ENCODE data around the gene DHRS13. TPM values are rescaled to one million over a fixed set of nuclear protein-coding genes. Genes with fewer than 3 reads are reported as not detected.
"Not testable (repeated sequence)": the region's sequence is repeated elsewhere in the genome, so short reads cannot be mapped to it uniquely, and the experiment has no call there.

DHRS13 gene
- total RNA-seq, 8 experiments from 2014 or later, result 2.2 to 14.4 (median 11.1) TPM

- Histone ChIP-seq H3K27ac (no peak overlapping the region), H3K4me1 (replicated peaks in 1 of 2) (no peaks in the 10 kb centered on the region), H3K4me3 (no peak overlapping the region)
- in situ Hi-C loops (cut with MboI; ENCODE audit: low pct_unique_long_range_greater_than_20kb in 2 of 9, low sequenced_read_pairs in 9 of 9, unreplicated experiment in 9 of 9), result no loop called here
- WGBS, 10 experiments, result 88 to 100% (median 100%) methylated on average over 1 to 3 of the region's 4 CpGs; no CpG with 5 or more reads in 4 of the 10 experiments
- no peak for ATAC-seq (replicated peaks in 6 of 8)
Observed at GRCh38 chr17:28885363-28885762, 17.5 kb downstream of the DHRS13 start.

- no peak overlapping the region for H3K27ac ChIP-seq
- no peak overlapping the region for H3K4me3 ChIP-seq
- H3K4me1 ChIP-seq (replicated peaks in 1 of 2), result no peaks in the 10 kb centered on the region
- in situ Hi-C loops (cut with MboI; ENCODE audit: low pct_unique_long_range_greater_than_20kb in 2 of 9, low sequenced_read_pairs in 9 of 9, unreplicated experiment in 9 of 9), result no loop called here
- WGBS, 10 experiments, result 67 to 100% (median 94%) methylated on average over 2 to 12 of the region's 27 CpGs; no CpG with 5 or more reads in 2 of the 10 experiments
- ATAC-seq (replicated peaks in 6 of 8), result no peak
Observed at GRCh38 chr17:28883967-28884702, 18.7 kb downstream of the DHRS13 start.

- H3K4me1 ChIP-seq (replicated peaks in 1 of 2), result no peaks in the 10 kb centered on the region
- no peak overlapping the region for H3K27ac ChIP-seq
- 78 to 100% (median 95%) methylated on average over 1 to 7 of the region's 18 CpGs; no CpG with 5 or more reads in 4 of the 10 experiments for WGBS, 10 experiments
- in situ Hi-C loops (cut with MboI; ENCODE audit: low pct_unique_long_range_greater_than_20kb in 2 of 9, low sequenced_read_pairs in 9 of 9, unreplicated experiment in 9 of 9), result no loop called here
- no peak overlapping the region for H3K4me3 ChIP-seq
- no peak for ATAC-seq (replicated peaks in 6 of 8)
Observed at GRCh38 chr17:28882154-28882895, 20.6 kb downstream of the DHRS13 start.

GRCh38 chr17:28881533-28882056 is 21.3 kb downstream of the DHRS13 start:
- ATAC-seq (replicated peaks in 6 of 8), result no peak
- Histone ChIP-seq H3K4me1 (replicated peaks in 1 of 2) (no peaks in the 10 kb centered on the region), H3K27ac (no peak overlapping the region), H3K4me3 (no peak overlapping the region)
- in situ Hi-C loops (cut with MboI; ENCODE audit: low pct_unique_long_range_greater_than_20kb in 2 of 9, low sequenced_read_pairs in 9 of 9, unreplicated experiment in 9 of 9), result no loop called here
- 80 to 100% (median 96%) methylated on average over 1 to 10 of the region's 17 CpGs; no CpG with 5 or more reads in 4 of the 10 experiments for WGBS, 10 experiments

GRCh38 chr17:28880572-28880945 is 22.3 kb downstream of the DHRS13 start:
- 82 to 100% (median 98%) methylated on average over 1 to 6 of the region's 10 CpGs; no CpG with 5 or more reads in 6 of the 10 experiments for WGBS, 10 experiments
- Histone ChIP-seq H3K4me3 (no peak overlapping the region), H3K27ac (no peak overlapping the region), H3K4me1 (replicated peaks in 1 of 2) (no peaks in the 10 kb centered on the region)
- ATAC-seq (replicated peaks in 6 of 8), result no peak
- in situ Hi-C loops (cut with MboI; ENCODE audit: low pct_unique_long_range_greater_than_20kb in 2 of 9, low sequenced_read_pairs in 9 of 9, unreplicated experiment in 9 of 9), result no loop called here

- Histone ChIP-seq H3K4me1 (replicated peaks in 1 of 2) (no peaks in the 10 kb centered on the region), H3K4me3 (no peak overlapping the region), H3K27ac (no peak overlapping the region)
- WGBS, 10 experiments, result 67 to 100% (median 78%) methylated on average over 1 to 8 of the region's 9 CpGs; no CpG with 5 or more reads in 3 of the 10 experiments
- ATAC-seq (replicated peaks in 6 of 8), result no peak
- in situ Hi-C loops (cut with MboI; ENCODE audit: low pct_unique_long_range_greater_than_20kb in 2 of 9, low sequenced_read_pairs in 9 of 9, unreplicated experiment in 9 of 9), result no loop called here
Observed at GRCh38 chr17:28879886-28880571, 22.9 kb downstream of the DHRS13 start.

GRCh38 chr17:28878981-28879380 is 23.9 kb downstream of the DHRS13 start:
- Histone ChIP-seq H3K27ac (no peak overlapping the region), H3K4me3 (no peak overlapping the region), H3K4me1 (replicated peaks in 1 of 2) (peaks cover 3 to 5% of the 10 kb centered on the region in 2 donors)
- in situ Hi-C loops (cut with MboI; ENCODE audit: low pct_unique_long_range_greater_than_20kb in 2 of 9, low sequenced_read_pairs in 9 of 9, unreplicated experiment in 9 of 9), result no loop called here
- peak in 4 of 8 experiments; percentile 17 to 56 (median 42) for ATAC-seq (replicated peaks in 6 of 8)
- 80 to 100% (median 95%) methylated on average over 1 to 3 of the region's 4 CpGs; no CpG with 5 or more reads in 7 of the 10 experiments for WGBS, 10 experiments

- in situ Hi-C loops (cut with MboI; ENCODE audit: low pct_unique_long_range_greater_than_20kb in 2 of 9, low sequenced_read_pairs in 9 of 9, unreplicated experiment in 9 of 9), result no loop called here
- no peak for ATAC-seq (replicated peaks in 6 of 8)
- no peak overlapping the region for H3K4me3 ChIP-seq
- peaks cover 3 to 6% of the 10 kb centered on the region in 2 donors for H3K4me1 ChIP-seq (replicated peaks in 1 of 2)
- H3K27ac ChIP-seq, result no peak overlapping the region
- WGBS, 10 experiments, result 62 to 100% (median 89%) methylated on average over 1 to 2 of the region's 2 CpGs; no CpG with 5 or more reads in 1 of the 10 experiments
Observed at GRCh38 chr17:28878158-28878910, 24.5 kb downstream of the DHRS13 start.

GRCh38 chr17:28877150-28877711 is 25.6 kb downstream of the DHRS13 start:
- ATAC-seq (replicated peaks in 6 of 8); in situ Hi-C loops (cut with MboI; ENCODE audit: low pct_unique_long_range_greater_than_20kb in 2 of 9, low sequenced_read_pairs in 9 of 9, unreplicated experiment in 9 of 9); H3K4me3 ChIP-seq; H3K27ac ChIP-seq; H3K4me1 ChIP-seq (replicated peaks in 1 of 2): not testable (repeated sequence)
- 90 to 100% (median 100%) methylated on average over 1 to 5 of the region's 6 CpGs; no CpG with 5 or more reads in 2 of the 10 experiments for WGBS, 10 experiments

- Histone ChIP-seq H3K27ac (no peak overlapping the region), H3K4me3 (no peak overlapping the region), H3K4me1 (replicated peaks in 1 of 2) (peaks cover 3 to 6% of the 10 kb centered on the region in 2 donors)
- WGBS, 10 experiments, result 38 to 100% (median 50%) methylated on average over 1 of the region's 1 CpG; no CpG with 5 or more reads in 3 of the 10 experiments
- in situ Hi-C loops (cut with MboI; ENCODE audit: low pct_unique_long_range_greater_than_20kb in 2 of 9, low sequenced_read_pairs in 9 of 9, unreplicated experiment in 9 of 9), result no loop called here
- peak in 3 of 8 experiments; percentile 48 to 62 (median 53) for ATAC-seq (replicated peaks in 6 of 8)
Observed at GRCh38 chr17:28875848-28876550, 26.9 kb downstream of the DHRS13 start.

GRCh38 chr17:28874750-28875149 is 28.1 kb downstream of the DHRS13 start:
- H3K4me1 ChIP-seq (replicated peaks in 1 of 2), result peaks cover 3 to 6% of the 10 kb centered on the region in 2 donors
- peak in 6 of 8 experiments; percentile 42 to 76 (median 64) for ATAC-seq (replicated peaks in 6 of 8)
- no peak overlapping the region for H3K4me3 ChIP-seq
- H3K27ac ChIP-seq, result no peak overlapping the region
- in situ Hi-C loops (cut with MboI; ENCODE audit: low pct_unique_long_range_greater_than_20kb in 2 of 9, low sequenced_read_pairs in 9 of 9, unreplicated experiment in 9 of 9), result loop anchor here in 1 of 9 experiments (25.0 kb wide), 1 partner anchor 112 kb away; no protein-coding TSS in a partner anchor
- 14 to 100% (median 62%) methylated on average over 1 to 3 of the region's 3 CpGs; no CpG with 5 or more reads in 2 of the 10 experiments for WGBS, 10 experiments

Measured in motor neuron (in vitro differentiated cells).